Mucosa of descending colon (tissue), 3 donors: Measurements from ENCODE around the gene COL23A1. TPM values are rescaled to one million over a fixed set of nuclear protein-coding genes. Genes with fewer than 3 reads are reported as not detected.
"Not testable (repeated sequence)": the region's sequence is repeated elsewhere in the genome, so short reads cannot be mapped to it uniquely, and the experiment has no call there.

Source experiments
- ATAC-seq: fragments of 200-7000 bp; cut with Tn5 transposase; one replicate; pipeline ENCODE4 v1.9.1; 2020; ENCODE audit warnings: mild to moderate bottlenecking, moderate library complexity
- DNase-seq, 3 donors: peaks; one replicate each; pipeline ENCODE4 v3.0.0-alpha.2; 2020
- H3K36me3 ChIP-seq: fragments of 200-600 bp; one replicate; pipeline ENCODE4 v1.8.0; 2021; ENCODE audit warnings: low read depth, mild to moderate bottlenecking
- H3K4me1 ChIP-seq: fragments of 200-600 bp; one replicate; pipeline ENCODE4 v1.8.0; 2021; ENCODE audit warnings: low read depth, mild to moderate bottlenecking
- H3K4me3 ChIP-seq: fragments of 200-600 bp; one replicate; pipeline ENCODE4 v1.8.0; 2021; ENCODE audit warnings: mild to moderate bottlenecking
- H3K9me3 ChIP-seq: fragments of 200-600 bp; one replicate; pipeline ENCODE4 v1.8.0; 2021; ENCODE audit warnings: mild to moderate bottlenecking
- CTCF ChIP-seq: fragments of 200-600 bp; IDR thresholded peaks from one replicate; pipeline ENCODE4 v1.8.0; 2022; ENCODE audit warnings: antibody characterized with exemption, mild to moderate bottlenecking
- intact Hi-C, 2 donors: fragments of 100-400 bp; cut with DNase I in 1 of 2; cut with micrococcal nuclease in 1 of 2; formaldehyde crosslinking; loops; one replicate each; pipeline versions ENCODE4 v1.11.0 to v1.11.1; 2022; cut with DNase I, micrococcal nuclease
- total RNA-seq, 3 donors: library from RNA; stranded (reverse); fragmentation: NEBNext Ultra II Directional in 2 of 3; extraction: Animal tissue kit (Norgen Biotek cat#: 25700) in 2 of 3; gene quantifications; one replicate each; pipeline versions ENCODE4 v1.2.1 to v1.2.4, GENCODE V29; 2021 to 2023
- donor health status: DM: no; HTN: no; CAD: no; lungs with moderate emphysema.
- donor health status: DM: no; HTN: no; CAD: no.
- donor health status: DM: no; HTN: yes; CAD: no.

COL23A1 gene
- total RNA-seq, 3 donors from 2014 or later = 0.17 to 2.7 (median 0.43) TPM

- no peak for TF ChIP-seq CTCF
- ATAC-seq (no peak), DNase-seq (peak in 1 of 3 donors; percentile 25)
- Histone ChIP-seq H3K4me3 (no peak overlapping the region), H3K9me3 (no peaks in the 10 kb centered on the region), H3K4me1 (no peaks in the 10 kb centered on the region), H3K36me3 (no peaks in the 10 kb centered on the region)
- intact Hi-C loops = no loop called here
These were observed 328.3 kb downstream of the COL23A1 start for GRCh38 chr5:178261666-178262600.

- DNase-seq (peak in 1 of 3 donors; percentile 32), ATAC-seq (no peak)
- H3K4me1 ChIP-seq = no peaks in the 10 kb centered on the region
These were observed 330.3 kb downstream of the COL23A1 start for GRCh38 chr5:178259623-178260536.

DNA sequence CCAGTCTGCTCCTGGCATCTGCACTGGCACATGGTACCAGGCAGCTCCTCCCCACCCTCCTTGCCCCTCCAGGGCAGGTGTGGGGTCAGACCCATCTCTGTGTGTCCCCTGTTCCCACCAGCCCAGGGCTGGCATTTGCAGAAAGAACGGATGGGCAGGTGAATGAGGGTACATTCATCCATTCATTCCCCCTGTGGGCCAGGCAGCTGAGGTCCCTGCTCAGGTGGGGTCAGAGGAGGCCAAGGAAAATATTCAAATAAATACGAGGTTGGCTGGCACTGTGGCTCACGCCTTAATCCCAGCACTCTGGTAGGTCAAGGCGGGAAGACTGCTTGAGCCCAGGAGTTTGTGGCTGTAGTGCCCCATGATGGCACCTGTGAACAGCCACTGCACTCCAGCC lies 332.5 kb downstream of the COL23A1 start:
- no peaks in the 10 kb centered on the region for H3K36me3 ChIP-seq
- ATAC-seq (no peak), DNase-seq (no peak)
- H3K4me1 ChIP-seq = no peaks in the 10 kb centered on the region
- no peak for TF ChIP-seq CTCF
- no peaks in the 10 kb centered on the region for H3K9me3 ChIP-seq
- intact Hi-C loops = no loop called here
- H3K4me3 ChIP-seq = no peak overlapping the region

More at GRCh38 chr5:178259623-178260536, 330.3 kb downstream of the COL23A1 start:
- H3K9me3 ChIP-seq = no peaks in the 10 kb centered on the region
- intact Hi-C loops = no loop called here
- no peaks in the 10 kb centered on the region for H3K36me3 ChIP-seq
- TF ChIP-seq CTCF = no peak
- H3K4me3 ChIP-seq = no peak overlapping the region

DNA sequence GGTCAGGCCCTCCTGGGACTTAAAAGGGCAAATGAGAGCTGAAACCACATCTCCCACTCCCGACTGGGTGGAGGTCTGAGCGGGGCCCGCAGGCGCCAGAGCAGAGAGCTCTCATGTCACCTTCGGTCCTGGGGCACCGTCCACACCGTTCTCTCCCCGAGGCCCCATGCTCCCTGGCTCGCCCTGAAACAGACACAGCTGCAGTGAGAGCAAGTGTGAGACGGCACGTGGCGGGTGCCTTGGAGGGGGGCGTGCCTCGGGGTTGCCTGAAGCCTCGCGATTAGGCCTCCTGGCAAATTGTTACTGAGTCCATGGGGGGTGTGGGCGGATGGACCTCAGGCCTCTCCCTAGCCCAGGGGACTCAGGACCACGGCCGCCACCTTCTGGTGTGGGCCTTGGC lies 333.4 kb downstream of the COL23A1 start:
- intact Hi-C loops = no loop called here
- no peak overlapping the region for H3K4me3 ChIP-seq
- no peak for DNase-seq
- H3K4me1 ChIP-seq = no peaks in the 10 kb centered on the region
- ATAC-seq = no peak
- H3K36me3 ChIP-seq = no peaks in the 10 kb centered on the region
- no peaks in the 10 kb centered on the region for H3K9me3 ChIP-seq
- TF ChIP-seq CTCF = no peak

GRCh38 chr5:178253632-178254031 lies 336.6 kb downstream of the COL23A1 start:
- DNase-seq (peak in 2 of 3 donors; percentile 57 to 68), ATAC-seq (peak; percentile 71)
- H3K4me1 ChIP-seq, H3K4me3 ChIP-seq, intact Hi-C loops, H3K9me3 ChIP-seq, H3K36me3 ChIP-seq: not testable (repeated sequence)
